IgD-negative memory B cell (primary cell): ENCODE data around the gene PILRB. TPM values are rescaled to one million over a fixed set of nuclear protein-coding genes. Genes with fewer than 3 reads are reported as not detected.
A peak's percentile ranks its signal among the peaks of the same experiment; 100 is the strongest.

Experiments
- H3K27ac Mint-ChIP-seq, 3 donors: one replicate each; pipeline ENCODE4 v1.8.0; 2020 to 2022; ENCODE audit warnings: mild to moderate bottlenecking in 3 of 3, mixed read lengths in 3 of 3, moderate library complexity in 1 of 3
- H3K27me3 Mint-ChIP-seq: one replicate; pipeline ENCODE4 v1.8.0; 2021; ENCODE audit warnings: mixed read lengths
- H3K36me3 Mint-ChIP-seq: one replicate; pipeline ENCODE4 v1.8.0; 2020; ENCODE audit warnings: mild to moderate bottlenecking, mixed read lengths
- H3K4me1 Mint-ChIP-seq, 3 donors: one replicate each; pipeline ENCODE4 v1.8.0; 2020 to 2022; ENCODE audit warnings: mixed read lengths in 3 of 3, mild to moderate bottlenecking in 1 of 3
- H3K4me3 Mint-ChIP-seq, 4 donors: one replicate each; pipeline ENCODE4 v1.8.0; 2020 to 2022; ENCODE audit warnings: mild to moderate bottlenecking in 4 of 4, mixed read lengths in 4 of 4, moderate library complexity in 3 of 4
- H3K9me3 Mint-ChIP-seq, 3 donors: one replicate each; pipeline ENCODE4 v1.8.0; 2020 to 2021; ENCODE audit warnings: mixed read lengths in 3 of 3, mild to moderate bottlenecking in 1 of 3
- polyA plus RNA-seq: library from polyadenylated mRNA; unstranded; fragments of 300-500 nt; fragmentation: Illumina TruSeq; gene quantifications from one replicate; pipeline ENCODE4 v1.2.3, GENCODE V29; 2021

Gene PILRB
- polyA plus RNA-seq, 1 donor from 2014 or later: 14.3 TPM

DNA sequence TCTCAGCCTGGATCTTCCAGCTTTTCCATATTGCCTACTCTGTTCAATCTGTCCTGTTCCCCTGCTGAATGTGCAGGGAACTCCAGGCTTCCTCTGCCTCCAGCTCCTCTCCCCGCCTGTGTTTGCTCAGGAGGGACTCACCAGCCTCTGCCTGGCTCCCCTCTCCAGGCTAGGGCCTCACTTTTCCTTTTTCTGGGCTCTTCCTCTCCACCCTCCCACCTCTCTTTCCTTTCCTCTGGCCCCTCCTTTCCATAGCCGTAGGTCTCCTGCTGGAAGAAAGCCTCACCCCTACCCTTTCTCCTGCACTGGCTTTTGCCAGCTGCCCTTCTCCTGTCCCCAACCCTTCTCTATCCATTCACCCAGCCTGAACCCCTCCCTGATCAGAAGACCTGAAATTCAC, 40.3 kb downstream of the PILRB start:
- no peak overlapping the region for H3K4me3 Mint-ChIP-seq
- peaks cover 12% of the 10 kb centered on the region for H3K36me3 Mint-ChIP-seq
- no peaks in the 10 kb centered on the region for H3K9me3 Mint-ChIP-seq
- H3K27me3 Mint-ChIP-seq: peaks cover 2% of the 10 kb centered on the region
- peak overlapping the region in 2 of 3 donors; percentile 59 to 65 for H3K27ac Mint-ChIP-seq
- peaks cover 23 to 34% (median 26%) of the 10 kb centered on the region in 3 donors for H3K4me1 Mint-ChIP-seq

- no peak overlapping the region for H3K4me3 Mint-ChIP-seq
- H3K9me3 Mint-ChIP-seq: no peaks in the 10 kb centered on the region
- H3K27me3 Mint-ChIP-seq: no peaks in the 10 kb centered on the region
- H3K27ac Mint-ChIP-seq: peak overlapping the region in 1 of 3 donors; percentile 90
- peaks cover 8% of the 10 kb centered on the region for H3K36me3 Mint-ChIP-seq
- peaks cover 17 to 28% (median 19%) of the 10 kb centered on the region in 3 donors for H3K4me1 Mint-ChIP-seq
These were observed 42.1 kb downstream of the PILRB start for GRCh38 chr7:100400041-100400440.

- H3K4me3 Mint-ChIP-seq: no peak overlapping the region
- peak overlapping the region in 1 of 3 donors; percentile 90 for H3K27ac Mint-ChIP-seq
- H3K9me3 Mint-ChIP-seq: no peaks in the 10 kb centered on the region
- H3K27me3 Mint-ChIP-seq: no peaks in the 10 kb centered on the region
- H3K36me3 Mint-ChIP-seq: peaks cover 8% of the 10 kb centered on the region
- peaks cover 13 to 28% (median 17%) of the 10 kb centered on the region in 3 donors for H3K4me1 Mint-ChIP-seq
These were observed 42.7 kb downstream of the PILRB start for GRCh38 chr7:100400656-100401055.

- H3K9me3 Mint-ChIP-seq: no peaks in the 10 kb centered on the region
- peaks cover 9 to 19% (median 12%) of the 10 kb centered on the region in 3 donors for H3K4me1 Mint-ChIP-seq
- no peaks in the 10 kb centered on the region for H3K27me3 Mint-ChIP-seq
- peak overlapping the region in 1 of 3 donors; percentile 68 for H3K27ac Mint-ChIP-seq
- peaks cover 8% of the 10 kb centered on the region for H3K36me3 Mint-ChIP-seq
- H3K4me3 Mint-ChIP-seq: no peak overlapping the region
These were observed 43.9 kb downstream of the PILRB start for GRCh38 chr7:100401811-100402210.

DNA sequence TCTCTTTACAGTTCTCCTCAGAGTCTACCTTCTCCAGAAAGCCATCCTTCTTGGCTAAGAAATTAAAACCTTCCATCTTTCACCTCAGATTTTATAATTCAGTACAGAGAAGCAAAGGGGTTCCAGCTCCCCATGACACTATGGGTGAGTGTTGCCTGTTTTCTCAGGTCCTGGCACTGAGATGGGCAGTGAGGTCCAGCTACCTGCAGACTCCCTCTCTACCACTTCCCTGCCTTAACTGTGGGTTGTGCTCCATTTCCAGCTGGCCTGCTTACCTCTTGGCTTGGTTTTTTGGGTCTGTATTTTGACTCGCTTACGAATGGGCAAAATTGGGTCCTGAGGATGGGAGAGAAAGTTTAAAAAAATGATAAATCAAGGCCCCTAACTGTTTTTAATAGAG, 44.3 kb downstream of the PILRB start:
- Mint-ChIP-seq H3K4me1 (peaks cover 10 to 19% (median 11%) of the 10 kb centered on the region in 3 donors), H3K27ac (peak overlapping the region in 1 of 3 donors; percentile 68), H3K27me3 (no peaks in the 10 kb centered on the region), H3K36me3 (peaks cover 8% of the 10 kb centered on the region), H3K9me3 (no peaks in the 10 kb centered on the region), H3K4me3 (no peak overlapping the region)

DNA sequence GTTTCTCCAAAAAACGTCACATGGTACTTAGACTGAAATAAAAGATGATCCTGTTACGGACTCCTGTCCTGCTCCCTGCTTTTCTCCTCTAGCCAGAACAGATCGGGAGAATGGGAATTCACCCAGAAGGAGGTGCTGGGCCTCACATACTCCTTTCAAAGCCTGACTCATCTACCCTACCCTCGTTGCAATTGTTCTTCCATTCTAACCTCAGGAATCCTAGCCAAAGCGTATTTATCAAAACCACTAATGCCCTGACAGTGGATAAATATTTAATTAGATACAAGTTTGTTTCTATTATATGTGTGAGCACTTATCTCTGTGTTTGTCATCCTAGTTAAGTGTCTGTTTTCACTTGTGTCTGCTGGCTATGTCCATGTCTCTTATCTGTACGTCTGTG, 48.9 kb downstream of the PILRB start:
- Mint-ChIP-seq H3K4me3 (no peak overlapping the region), H3K36me3 (peaks cover 2% of the 10 kb centered on the region), H3K4me1 (peaks cover 9 to 10% (median 10%) of the 10 kb centered on the region in 3 donors), H3K27me3 (no peaks in the 10 kb centered on the region), H3K27ac (peak overlapping the region in 1 of 3 donors; percentile 18), H3K9me3 (no peaks in the 10 kb centered on the region)

DNA sequence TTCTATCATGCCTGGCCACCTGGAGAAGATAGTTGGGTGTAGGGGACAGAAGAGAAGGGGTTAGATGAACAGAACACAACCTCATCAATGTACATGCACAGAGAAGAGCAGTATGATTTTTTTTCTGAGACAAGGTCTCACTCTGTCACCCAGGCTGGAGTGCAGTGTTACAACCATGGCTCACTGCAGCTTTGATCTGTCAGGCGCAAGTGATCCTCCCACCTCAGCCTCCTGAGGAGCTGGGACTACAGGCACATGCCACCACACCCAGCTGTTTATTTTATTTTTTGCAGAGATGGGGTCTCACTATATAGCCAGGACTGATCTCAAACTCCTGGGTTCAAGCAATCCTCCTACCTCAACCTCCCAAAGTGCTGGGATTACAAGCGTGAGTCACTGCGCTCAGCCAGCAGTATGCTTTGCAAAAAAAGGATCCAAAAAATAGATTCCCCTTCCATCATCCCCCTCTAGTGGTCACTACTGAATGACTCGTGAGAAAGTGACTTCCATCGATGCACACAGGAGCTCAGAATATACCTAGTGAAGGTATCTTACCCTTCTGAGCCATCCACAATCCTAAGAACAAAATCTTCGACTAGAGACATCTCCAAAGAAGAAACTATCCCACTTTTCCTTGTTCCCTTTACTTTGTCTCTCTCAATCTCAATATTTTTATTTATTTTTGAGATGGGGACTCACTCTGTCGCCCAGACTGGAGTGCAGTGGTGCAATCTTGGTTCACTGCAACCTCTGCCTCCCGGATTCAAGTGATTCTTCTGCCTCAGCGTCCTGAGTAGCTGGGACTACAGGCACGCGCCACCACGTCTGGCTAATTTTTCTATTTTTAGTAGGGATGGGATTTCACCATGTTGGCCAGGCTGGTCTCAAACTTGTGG, 49.6 kb downstream of the PILRB start:
- peak overlapping the region in 2 of 4 donors; percentile 50 to 73 for H3K4me3 Mint-ChIP-seq
- H3K9me3 Mint-ChIP-seq: no peaks in the 10 kb centered on the region

GRCh38 chr7:100411101-100411500, 53.2 kb downstream of the PILRB start:
- H3K4me3 Mint-ChIP-seq: no peak overlapping the region
- H3K36me3 Mint-ChIP-seq: peaks cover 3% of the 10 kb centered on the region
- no peaks in the 10 kb centered on the region for H3K9me3 Mint-ChIP-seq
- H3K4me1 Mint-ChIP-seq: peaks cover 20 to 31% (median 23%) of the 10 kb centered on the region in 3 donors
- H3K27me3 Mint-ChIP-seq: no peaks in the 10 kb centered on the region
- no peak overlapping the region for H3K27ac Mint-ChIP-seq

More for the DNA sequence above, 49.6 kb downstream of the PILRB start:
- Mint-ChIP-seq H3K27me3 (no peaks in the 10 kb centered on the region), H3K4me1 (peaks cover 9 to 14% (median 10%) of the 10 kb centered on the region in 3 donors), H3K36me3 (no peaks in the 10 kb centered on the region), H3K27ac (peak overlapping the region in 1 of 3 donors; percentile 18)

DNA sequence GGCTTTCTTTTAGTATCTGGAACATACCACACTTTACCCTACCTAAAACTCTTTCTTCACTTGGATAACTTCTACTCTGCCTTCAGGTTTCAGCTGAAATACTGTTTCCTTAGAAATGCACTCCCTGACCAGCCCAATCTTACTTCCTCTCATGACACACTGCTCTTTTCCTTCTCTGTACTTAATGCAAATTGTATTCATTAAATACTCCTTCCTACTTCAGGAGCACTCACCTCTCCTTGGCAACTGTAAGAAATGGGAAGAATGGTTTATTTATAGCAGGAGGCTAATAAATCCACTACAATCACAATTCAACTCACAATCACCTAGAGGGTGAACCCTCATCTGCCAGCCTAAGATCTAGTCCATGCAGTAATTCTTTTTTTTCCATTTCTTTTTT, 55.4 kb downstream of the PILRB start:
- no peaks in the 10 kb centered on the region for H3K9me3 Mint-ChIP-seq
- H3K4me1 Mint-ChIP-seq: peaks cover 12 to 25% (median 15%) of the 10 kb centered on the region in 3 donors
- H3K4me3 Mint-ChIP-seq: peak overlapping the region in 1 of 4 donors; percentile 65
- no peaks in the 10 kb centered on the region for H3K27me3 Mint-ChIP-seq
- peaks cover 3% of the 10 kb centered on the region for H3K36me3 Mint-ChIP-seq
- H3K27ac Mint-ChIP-seq: peak overlapping the region in 2 of 3 donors; percentile 72 to 75

- no peaks in the 10 kb centered on the region for H3K27me3 Mint-ChIP-seq
- H3K4me3 Mint-ChIP-seq: peak overlapping the region in 1 of 4 donors; percentile 65
- H3K9me3 Mint-ChIP-seq: no peaks in the 10 kb centered on the region
- peaks cover 3% of the 10 kb centered on the region for H3K36me3 Mint-ChIP-seq
- peak overlapping the region in 1 of 3 donors; percentile 75 for H3K27ac Mint-ChIP-seq
- H3K4me1 Mint-ChIP-seq: peaks cover 12 to 25% (median 15%) of the 10 kb centered on the region in 3 donors
These were observed 56.0 kb downstream of the PILRB start for GRCh38 chr7:100413889-100414288.

DNA sequence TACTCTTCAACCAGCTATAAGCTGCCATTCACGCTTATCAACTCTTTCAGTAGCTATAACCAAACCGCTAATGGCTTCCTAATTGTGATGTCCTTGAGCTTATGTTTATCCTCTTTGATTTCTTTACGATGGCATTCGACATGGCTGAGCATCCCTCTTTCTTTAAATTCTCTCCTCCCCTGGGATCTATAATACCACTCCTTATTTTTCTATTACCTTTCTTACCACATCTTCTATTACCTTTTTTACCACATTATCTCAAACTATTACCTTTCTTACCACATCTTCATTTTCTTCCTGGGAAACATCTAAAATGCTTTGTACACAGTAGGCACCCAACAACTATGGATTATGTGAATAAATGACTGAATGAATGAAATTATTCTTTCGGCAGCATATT, 57.5 kb downstream of the PILRB start:
- H3K27me3 Mint-ChIP-seq: no peaks in the 10 kb centered on the region
- peaks cover 12 to 25% (median 18%) of the 10 kb centered on the region in 3 donors for H3K4me1 Mint-ChIP-seq
- H3K27ac Mint-ChIP-seq: peak overlapping the region in 1 of 3 donors; percentile 22
- no peak overlapping the region for H3K4me3 Mint-ChIP-seq
- H3K9me3 Mint-ChIP-seq: no peaks in the 10 kb centered on the region
- peaks cover 5% of the 10 kb centered on the region for H3K36me3 Mint-ChIP-seq

Other genes starting within 250 kb of the PILRB start
- 31.5 TPM for gene TAF6, start 238.8 kb upstream of the PILRB start, polyA plus RNA-seq
- gene CNPY4, start 238.5 kb upstream of the PILRB start, polyA plus RNA-seq: 4.5 TPM
- 1.4 TPM for gene MBLAC1, start 231.2 kb upstream of the PILRB start, polyA plus RNA-seq
- 443 TPM for gene LAMTOR4, start 209.2 kb upstream of the PILRB start, polyA plus RNA-seq
- gene TRAPPC14, start 199.4 kb upstream of the PILRB start, polyA plus RNA-seq: 6.3 TPM
- 0.38 TPM for gene GAL3ST4, start 189.5 kb upstream of the PILRB start, polyA plus RNA-seq
- 0.23 TPM for gene GPC2, start 180.7 kb upstream of the PILRB start, polyA plus RNA-seq
- gene STAG3, start 180.2 kb upstream of the PILRB start, polyA plus RNA-seq: 61.5 TPM
- 94.5 TPM for gene PVRIG, start 138.2 kb upstream of the PILRB start, polyA plus RNA-seq
- 9.9 TPM for gene SPDYE3, start 50.4 kb upstream of the PILRB start, polyA plus RNA-seq
- gene PILRA, start 15.4 kb downstream of the PILRB start, polyA plus RNA-seq: 2.3 TPM
- 12.1 TPM for gene ZCWPW1, start 70.6 kb downstream of the PILRB start, polyA plus RNA-seq
- 19.8 TPM for gene MEPCE, start 71.7 kb downstream of the PILRB start, polyA plus RNA-seq
- 39.3 TPM for gene PPP1R35, start 78.4 kb downstream of the PILRB start, polyA plus RNA-seq
- 0.78 TPM for gene SPACDR, start 106.1 kb downstream of the PILRB start, polyA plus RNA-seq
- gene TSC22D4, start 121.1 kb downstream of the PILRB start, polyA plus RNA-seq: 25.6 TPM
- not detected for gene NYAP1, start 125.8 kb downstream of the PILRB start, polyA plus RNA-seq
- gene AGFG2, start 181.1 kb downstream of the PILRB start, polyA plus RNA-seq: 7.3 TPM
- 0.73 TPM for gene SAP25, start 215.8 kb downstream of the PILRB start, polyA plus RNA-seq
- 160 TPM for gene LRCH4, start 228.0 kb downstream of the PILRB start, polyA plus RNA-seq
- gene FBXO24, start 228.2 kb downstream of the PILRB start, polyA plus RNA-seq: 0.36 TPM
- gene PCOLCE, start 244.2 kb downstream of the PILRB start, polyA plus RNA-seq: 0.98 TPM